RCC 7860 (cell line): ENCODE data around the gene MALAT1.

Source experiments
- DNase-seq: peaks from one replicate; pipeline ENCODE4 v3.0.0-alpha.2; 2015; ENCODE audit warnings: low spot score
- FAIRE-seq: peaks from 2 replicates; lab custom pipeline; 2012; peaks lifted over from hg19 to GRCh38; lab: Jason Lieb, UNC

The MALAT1 gene

DNA sequence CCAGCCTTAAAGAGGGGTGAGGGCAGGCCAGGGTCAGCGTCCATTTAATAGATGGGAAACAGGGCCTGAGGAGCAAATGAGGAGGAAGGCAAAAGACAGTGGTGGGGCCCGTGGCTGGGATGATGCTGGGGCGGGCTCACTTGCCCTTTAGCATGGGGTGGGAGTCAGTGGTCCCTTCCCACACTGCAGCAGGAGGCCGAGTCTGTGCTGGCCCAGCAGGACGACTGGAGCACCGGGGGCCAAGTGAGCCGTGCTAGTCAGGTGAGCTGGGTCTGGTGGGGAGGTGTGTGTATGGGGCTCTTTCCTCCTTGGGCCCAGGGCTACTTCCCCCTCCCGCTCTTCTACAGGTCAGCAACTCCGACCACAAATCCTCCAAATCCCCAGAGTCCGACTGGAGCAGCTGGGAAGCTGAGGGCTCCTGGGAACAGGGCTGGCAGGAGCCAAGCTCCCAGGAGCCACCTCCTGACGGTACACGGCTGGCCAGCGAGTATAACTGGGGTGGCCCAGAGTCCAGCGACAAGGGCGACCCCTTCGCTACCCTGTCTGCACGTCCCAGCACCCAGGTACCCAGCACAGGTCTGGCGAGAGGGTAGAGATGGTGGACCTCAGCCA, 38.9 kb downstream of the MALAT1 start:
- DNase-seq: no peak
- no peak for FAIRE-seq

DNA sequence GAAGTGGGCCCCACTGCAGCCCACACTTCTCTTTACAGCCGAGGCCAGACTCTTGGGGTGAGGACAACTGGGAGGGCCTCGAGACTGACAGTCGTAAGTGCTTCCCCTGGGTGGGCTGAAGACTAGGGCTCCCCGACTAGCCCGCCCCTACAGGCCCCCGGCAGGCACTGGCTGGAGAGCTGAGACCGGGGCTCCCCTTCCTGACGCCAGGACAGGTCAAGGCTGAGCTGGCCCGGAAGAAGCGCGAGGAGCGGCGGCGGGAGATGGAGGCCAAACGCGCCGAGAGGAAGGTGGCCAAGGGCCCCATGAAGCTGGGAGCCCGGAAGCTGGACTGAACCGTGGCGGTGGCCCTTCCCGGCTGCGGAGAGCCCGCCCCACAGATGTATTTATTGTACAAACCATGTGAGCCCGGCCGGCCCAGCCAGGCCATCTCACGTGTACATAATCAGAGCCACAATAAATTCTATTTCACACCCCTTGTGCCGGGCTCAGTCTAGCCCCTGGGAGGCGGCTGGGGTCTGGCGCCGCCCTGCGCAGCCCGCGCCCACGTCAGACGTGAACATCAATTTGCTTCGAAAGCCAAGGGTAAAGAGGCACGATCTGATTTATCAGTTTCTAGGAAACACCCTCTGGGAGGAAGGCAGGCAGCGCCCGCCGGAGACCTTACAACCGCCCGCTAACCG, 39.5 kb downstream of the MALAT1 start:
- FAIRE-seq: no peak

DNA sequence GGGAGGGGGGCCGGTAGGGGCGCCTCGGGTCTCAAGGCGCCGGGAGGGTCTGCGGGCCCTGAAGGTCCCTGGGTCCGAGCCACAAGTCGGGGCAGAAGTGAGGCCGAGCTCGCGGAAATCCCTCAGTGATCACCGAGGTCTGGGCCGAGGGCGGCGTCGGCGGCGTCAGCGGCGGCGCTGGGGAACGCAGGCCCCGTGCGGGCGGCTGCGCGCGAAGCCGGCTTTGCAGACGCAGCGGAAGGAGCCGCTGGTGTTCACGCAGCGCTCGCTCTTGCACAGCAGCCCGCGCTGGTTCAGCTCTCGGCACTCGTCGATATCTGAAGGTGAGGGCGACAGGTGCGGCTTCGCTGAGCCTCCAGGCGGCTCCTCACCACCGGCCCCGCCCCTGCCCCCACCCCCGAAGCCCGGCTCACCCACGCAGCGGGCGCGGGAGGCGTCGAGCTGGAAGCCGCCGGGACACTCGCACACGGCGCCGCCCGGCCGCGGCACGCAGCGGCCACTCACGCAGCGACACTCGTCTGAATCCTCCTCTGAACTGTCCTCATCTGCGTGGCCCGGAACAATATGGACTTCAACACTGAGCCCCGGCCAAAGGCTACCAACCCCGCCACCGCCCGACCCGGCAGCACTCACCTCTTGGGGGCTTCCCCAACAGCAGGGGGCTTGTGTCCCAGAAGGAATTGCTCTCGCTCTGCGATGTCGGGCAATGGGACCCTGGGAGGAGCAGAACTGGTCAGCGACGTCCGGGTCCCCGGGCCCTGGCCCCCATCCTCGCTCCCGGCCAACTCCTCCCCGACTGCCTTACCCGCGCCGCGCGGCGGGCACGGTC, 40.3 kb downstream of the MALAT1 start:
- no peak for FAIRE-seq
- no peak for DNase-seq

More for the DNA sequence above, 39.5 kb downstream of the MALAT1 start:
- DNase-seq: no peak

DNA sequence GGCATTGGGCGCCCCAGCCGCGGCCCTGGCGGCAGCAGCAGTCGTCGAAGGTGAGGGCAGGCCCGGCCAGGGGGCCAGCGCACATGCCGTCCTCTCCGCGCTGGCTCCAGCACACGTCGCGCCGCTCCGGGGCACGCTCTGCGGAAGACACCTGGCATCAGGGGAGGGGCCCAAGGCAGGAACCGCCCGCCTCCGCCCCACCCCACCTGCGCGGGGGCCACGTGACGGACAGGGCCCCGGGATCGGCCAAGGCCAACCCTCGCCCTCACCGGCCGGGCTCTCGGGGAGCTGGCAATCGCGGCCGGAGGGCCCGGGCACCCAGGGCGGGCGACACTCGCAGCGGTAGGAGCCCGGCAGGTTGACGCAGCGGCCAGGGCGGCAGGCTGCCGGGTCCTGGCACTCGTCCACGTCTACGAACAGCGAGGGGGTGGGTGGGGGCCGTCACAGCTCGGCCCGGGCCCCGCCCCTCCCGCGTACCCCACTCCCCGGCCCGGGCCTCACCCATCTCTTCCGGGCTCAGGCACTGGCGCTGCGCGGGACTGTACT, 41.0 kb downstream of the MALAT1 start:
- FAIRE-seq: no peak
- DNase-seq: no peak

DNA sequence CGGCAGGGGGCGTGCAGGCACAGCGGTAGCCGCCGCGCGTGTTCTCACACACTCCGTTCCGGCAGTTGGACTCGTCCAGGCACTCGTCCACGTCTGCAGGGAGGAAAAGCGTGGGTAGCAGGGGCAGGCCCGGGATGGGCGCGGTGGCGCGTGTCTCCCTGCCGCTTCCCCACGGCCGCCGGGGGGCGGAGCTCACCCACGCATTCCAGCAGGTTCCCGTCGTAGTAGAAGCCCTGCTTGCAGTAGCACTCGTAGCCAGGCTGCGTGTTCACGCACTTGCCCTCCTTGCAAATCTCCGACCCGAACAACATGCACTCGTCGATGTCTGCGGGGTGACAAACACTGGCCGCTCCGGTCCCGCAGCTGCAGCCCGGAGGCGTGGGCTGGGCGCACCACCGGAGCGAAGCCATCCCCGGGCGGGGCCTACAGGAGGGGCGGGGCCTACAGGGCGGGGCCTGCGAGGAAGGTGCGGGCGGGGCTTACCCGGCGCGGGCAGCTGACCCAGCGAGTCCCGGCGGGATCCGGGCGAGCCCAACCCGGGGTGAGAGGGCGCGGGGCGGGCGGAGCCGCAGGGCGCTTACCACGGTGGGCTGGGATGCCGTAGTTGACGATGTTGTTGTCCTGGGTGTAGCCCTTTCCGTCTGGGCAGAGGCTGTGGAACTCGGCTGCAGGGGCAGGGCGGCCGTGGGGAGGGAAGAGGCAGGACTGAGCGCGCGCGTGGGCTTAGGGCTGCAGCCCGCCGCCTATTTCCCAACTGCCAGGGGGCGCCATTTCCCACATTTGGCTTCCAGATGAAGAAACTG, 41.6 kb downstream of the MALAT1 start:
- DNase-seq (peak; percentile 74), FAIRE-seq (no peak)

DNA sequence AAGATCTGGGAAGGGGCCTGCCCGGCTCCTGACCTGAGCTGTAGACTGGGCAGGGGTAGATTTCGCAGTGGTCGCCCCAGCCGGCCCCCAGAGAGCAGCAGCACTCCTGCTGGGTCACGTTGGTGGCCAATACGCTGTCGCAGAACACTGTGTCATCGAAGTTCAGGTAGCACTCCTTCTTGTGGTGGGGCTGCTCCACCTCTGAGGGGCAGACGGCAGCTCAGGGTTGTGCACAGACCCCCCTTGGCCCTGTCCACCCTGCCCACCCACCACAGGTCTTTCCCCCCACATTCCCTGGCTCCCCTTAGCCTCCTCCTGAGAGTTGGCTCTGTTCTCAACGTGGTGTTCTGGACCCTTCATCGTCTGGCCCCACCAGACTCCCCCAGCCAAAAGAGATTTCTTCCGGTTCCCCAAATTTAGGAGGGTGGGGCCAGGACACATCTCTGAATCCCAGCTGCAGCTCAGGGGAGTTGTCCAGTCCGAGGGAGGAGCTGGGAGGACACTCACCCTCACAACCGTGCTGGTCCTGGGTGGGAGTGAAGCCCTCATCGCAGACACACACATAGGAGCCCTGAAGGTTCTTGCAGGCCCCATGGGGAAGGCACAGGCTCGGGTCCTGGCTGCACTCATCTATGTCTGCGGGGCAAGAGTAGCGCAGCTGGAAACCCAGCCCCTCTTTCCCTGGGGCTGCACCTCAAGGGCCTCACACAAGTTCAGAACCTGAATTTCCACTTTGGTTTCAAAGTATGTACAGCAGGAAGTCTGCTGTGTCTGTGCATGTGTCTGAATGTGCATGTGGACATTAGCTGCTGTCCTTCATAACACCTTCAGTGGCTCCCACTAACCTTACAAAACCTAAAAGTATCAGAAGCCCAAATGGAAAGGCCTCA, 42.5 kb downstream of the MALAT1 start:
- DNase-seq (no peak), FAIRE-seq (no peak)

DNA sequence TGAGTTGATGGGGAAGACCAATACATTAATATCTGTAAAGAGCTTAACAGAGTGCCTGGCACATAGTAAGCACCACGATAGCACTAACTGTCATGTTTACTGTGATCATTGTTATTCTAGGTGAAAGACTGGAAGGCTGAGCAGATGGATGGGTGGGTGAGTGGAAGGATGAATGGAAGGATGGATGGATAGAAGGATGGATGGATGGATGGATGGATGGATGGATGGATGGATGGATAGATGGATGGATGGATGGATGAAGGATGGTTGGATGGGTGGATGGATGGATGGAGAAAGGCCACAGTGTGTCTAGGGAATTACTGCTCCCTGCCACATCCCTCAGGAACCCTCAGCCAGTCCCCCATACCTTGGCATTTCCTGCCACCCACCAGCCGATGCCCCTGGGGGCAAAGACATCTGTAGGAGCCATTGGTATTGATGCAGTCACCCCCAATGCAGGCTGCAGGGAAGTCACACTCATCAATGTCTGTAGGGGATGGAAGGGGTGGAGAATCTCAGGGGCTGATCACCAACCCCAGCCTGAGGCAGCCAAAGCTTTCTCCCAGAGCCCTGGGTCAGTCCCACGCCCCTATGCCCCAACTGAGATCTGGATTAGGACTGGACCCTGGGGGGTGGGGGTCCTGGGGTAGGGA, 44.0 kb downstream of the MALAT1 start:
- no peak for FAIRE-seq
- no peak for DNase-seq

DNA sequence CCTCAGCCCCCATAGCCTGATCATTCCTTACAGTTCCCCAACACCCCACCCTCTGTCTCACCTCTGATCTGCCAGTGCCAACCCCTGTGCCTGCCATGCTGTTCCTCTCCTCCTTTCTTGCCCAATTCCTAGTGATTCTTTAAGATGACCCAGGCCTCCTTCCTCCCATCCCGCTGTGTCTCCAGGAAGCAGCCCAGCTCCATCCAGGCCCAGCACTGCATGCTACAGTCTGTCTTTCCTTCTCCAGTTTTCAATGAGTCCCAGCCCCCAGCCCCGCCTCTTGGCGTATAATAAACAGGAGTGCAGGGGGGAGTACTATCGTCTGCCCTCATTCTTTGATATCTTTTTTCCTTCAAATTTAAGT, 47.0 kb downstream of the MALAT1 start:
- no peak for FAIRE-seq
- DNase-seq: no peak

DNA sequence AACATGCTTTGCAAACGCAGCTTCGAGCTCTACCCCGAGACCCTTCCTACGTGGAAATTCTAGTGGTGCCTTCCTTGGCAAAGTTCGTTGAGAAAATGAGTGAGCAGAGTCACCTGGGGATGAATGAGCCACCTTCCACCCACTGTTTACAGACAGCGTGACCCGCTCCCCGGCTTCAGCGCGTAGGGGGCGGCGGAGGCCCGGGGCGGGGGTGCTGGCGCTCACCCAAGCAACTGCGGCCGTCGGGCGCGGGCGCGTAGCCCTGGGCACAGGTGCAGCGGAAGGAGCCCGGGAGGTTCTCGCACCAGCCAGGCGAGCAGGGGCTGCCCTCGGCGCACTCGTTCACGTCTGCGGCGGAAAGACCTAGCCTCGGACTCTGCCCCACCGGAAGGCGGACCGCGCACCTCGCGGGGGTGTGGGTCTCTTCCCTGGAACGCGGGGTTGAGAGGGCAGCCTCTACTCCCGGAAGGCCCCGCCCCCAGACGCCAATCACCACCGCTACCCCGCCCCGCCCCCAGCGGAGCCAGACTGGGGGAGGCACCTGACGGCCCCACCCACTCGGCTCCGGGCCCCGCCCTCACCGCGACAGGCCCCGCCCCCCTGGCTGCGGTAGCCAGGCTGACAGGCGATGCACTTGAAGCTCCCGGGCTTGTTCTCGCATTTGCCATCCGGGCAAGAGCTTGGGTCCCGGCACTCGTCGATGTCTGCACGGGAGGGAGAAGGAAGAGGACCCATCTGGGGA, 47.5 kb downstream of the MALAT1 start:
- no peak for FAIRE-seq

DNA sequence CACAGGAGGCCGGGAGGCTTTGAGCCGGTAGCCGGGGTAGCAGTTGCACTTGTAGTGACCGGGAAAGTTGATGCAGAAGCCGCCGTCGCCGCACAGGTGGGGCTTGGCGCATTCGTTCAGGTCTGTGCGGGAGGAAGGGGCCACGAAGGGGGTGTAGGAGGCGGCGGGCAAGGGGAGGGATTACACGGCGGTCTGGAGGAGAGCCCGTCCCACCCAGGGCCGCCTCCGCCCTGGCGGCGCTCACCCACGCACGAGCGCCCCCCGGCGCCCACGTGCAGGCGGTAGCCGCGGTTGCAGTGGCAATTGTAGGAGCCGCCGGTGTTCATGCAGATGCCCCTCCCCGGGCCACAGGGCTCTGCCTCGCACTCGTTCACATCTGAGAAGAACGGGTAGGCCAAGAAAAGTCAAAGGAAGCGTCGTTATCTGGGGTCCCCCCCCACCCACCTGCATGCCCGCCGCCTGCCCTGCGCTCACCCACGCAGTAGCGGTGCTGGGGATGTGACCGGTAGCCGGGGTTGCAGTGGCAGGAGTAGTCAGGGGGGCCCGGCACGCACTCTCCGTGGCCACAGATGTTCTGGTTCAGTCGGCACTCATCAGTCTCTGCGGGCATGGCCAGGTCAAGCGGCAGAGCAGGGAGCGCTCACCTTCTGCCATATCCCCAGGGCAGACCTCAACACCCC, 48.7 kb downstream of the MALAT1 start:
- DNase-seq (no peak), FAIRE-seq (no peak)

More for the DNA sequence above, 47.5 kb downstream of the MALAT1 start:
- no peak for DNase-seq

DNA sequence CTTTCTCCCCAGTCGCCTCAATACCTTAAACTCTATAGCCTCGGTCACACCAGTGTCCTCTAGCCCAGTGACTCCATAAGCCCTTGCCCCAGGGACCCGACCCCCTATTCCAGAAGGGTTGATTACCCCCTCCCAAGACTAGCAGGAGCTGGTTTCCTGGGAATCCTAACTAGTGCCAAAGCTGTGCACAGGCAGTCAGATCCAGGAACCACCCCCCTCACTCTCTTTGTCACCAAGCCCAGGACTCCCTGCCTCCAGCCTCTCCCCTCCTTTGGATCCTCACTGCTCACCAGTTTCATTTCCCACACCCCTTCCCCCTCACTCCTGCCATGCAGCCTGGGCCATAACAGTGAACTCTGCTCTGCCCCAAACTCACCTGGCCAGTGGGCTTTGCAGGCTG, 49.5 kb downstream of the MALAT1 start:
- no peak for DNase-seq
- FAIRE-seq: no peak

DNA sequence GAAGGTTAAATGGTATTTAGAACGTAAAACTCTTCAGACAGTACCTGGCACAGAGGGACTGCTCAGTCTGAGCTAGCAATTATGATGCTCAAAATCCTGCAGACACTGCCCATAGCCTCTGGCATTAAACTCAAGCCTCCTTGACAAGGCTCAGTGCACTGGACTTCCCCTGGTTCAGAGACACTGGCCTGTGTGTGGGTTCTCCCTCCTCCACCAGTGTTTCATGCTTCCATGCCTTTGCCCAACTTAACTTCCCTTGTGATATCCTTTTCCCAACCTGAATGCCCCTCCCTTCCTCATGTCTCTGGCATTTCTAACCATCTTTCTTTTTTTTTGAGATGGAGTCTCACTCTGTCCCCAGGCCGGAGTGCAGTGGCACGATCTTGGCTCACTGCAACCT, 50.3 kb downstream of the MALAT1 start:
- no peak for FAIRE-seq
- peak; percentile 48 for DNase-seq

DNA sequence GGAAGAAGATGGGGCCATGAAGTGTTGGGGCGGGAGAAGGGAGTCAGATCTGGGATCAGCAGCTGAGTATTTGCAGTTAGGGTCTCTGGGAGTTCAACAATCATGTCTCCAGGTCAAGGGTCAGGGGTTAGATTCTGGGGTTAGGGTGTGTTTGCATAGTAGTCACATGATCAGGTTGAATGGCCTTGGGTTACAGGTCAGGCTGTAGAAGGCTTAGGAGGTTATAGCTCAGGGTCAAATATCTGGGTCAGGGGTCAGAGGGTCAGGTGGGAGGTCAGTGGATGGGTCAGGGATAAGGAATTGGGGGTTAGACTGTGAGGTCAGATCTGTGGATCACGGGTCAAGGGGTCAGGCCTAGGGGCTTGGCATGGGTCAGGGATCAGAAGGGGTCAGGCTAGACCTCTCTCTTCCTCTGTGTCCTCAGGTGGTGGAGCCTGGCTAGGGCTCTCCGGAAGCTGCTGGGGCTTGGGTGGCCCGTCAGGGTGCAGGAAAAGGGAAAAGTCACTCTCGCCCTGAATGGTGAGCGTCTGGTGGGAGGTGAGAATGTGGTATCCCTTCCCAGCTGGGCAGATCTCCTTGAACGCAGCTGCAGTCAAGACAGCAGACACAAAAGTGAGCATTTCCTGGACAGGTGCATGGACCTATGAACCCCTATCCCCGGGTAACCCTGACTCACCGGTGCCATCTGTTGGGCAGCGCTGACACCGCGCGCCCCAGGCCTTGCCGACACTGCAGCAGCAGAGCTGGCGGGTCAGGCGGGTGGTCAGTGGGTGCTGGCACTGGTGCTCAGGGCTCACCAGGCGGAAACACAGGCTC, 52.9 kb downstream of the MALAT1 start:
- no peak for DNase-seq

DNA sequence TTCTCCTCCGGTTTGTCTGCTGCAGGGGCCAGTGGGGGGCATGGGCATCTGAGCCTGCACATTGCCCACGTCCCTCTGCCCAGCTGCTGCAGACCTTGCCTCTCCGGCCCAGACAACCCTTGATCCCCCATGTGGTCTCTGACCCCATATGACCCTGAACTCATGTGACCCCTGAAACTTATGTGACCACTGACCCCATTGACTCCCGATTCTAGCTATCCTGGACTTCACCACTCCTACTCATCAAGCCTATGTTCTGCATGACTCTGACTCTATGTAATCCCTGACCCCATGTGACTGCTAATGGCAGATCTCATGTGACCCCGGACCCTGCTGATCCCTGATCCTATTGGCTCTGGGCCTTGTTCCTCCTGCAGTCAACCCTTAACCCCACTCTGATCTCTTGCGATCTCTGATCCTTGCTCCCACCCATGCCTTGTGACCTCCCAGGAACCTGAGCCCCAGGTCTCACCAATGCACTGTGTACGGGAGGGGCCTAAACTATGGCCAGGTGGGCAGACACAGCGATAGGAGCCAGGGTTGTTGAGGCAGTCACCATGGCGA, 53.6 kb downstream of the MALAT1 start:
- FAIRE-seq (no peak), DNase-seq (no peak)

More for the DNA sequence above, 52.9 kb downstream of the MALAT1 start:
- FAIRE-seq: no peak

DNA sequence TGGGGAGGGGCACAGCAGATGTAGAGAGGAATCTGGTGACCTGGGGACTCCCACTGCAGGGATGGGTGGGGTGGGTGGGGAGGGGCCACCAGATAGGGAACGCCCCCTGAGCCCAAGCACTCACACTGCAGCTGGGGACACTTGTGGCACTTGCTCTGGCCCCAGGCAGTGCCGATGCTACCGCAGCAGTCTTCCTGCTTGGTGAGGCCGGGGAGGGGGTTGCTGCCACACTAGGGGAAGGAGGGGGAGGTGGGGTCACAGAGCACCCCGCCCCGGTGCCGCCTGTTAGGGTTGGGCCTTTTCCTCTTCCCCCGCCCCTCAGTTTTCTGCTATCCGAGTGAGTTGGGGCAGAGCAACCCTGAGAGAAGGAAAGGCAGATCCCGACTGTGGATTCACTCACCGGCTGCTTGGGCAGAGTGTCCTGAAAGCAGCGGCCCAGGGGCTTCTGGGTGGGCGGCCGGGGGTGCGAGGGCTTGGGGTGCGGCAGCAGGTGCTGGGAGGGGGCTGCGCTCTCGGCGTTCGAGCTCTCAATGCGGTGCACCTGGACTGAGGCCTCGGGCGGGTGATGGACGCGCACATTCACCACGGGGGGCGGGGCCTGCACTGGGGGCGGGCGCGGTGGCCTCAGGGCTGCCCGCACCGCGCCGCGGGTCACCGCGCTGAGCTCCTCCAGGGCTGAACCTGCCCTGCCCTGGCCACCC, 54.6 kb downstream of the MALAT1 start:
- no peak for FAIRE-seq
- DNase-seq: no peak

DNA sequence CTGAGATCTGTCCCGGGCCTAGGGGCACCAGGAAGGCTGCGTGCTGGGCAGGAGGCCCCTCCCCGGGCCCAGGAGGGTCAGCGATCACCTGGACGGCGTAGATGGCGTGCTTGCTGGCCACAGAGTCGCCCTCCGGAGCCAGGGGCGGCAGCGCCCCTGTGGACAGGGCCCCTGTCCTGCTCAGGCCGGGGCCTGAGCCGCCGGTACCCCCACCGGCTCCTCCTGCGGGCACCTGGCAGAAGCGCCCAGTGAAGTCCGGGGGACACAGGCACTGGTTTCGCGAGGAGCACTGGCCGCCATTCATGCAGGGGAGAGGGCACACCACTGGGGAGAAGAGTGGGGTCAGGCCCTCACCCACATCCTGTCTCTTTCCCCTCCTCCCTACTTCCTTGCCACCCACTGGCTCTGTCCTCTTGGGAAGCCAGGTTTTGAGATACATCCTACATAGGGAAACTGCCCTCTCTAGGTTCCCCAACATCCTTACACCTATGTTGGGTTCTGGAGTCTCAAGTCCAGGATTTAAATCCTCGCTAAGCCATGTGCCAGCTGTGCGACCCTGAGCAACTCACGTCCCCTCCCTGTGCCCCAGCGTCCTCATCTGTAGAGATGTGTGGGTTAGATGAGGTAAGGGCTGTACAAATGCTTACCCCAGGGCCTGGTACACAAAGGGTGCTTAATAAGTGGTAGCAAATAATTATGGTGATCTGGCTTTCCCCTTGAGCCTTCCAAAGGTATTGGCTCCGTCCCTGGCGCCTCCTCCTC, 55.4 kb downstream of the MALAT1 start:
- FAIRE-seq (no peak), DNase-seq (no peak)
